ENCODE measurements around the gene RNF146. TPM values are rescaled to one million over a fixed set of nuclear protein-coding genes. Genes with fewer than 3 reads are reported as not detected.

The RNF146 gene
- total and polyA plus RNA-seq, 2 of the 13 experiments (the other 11 are each of a cell fraction or from before 2014, with no cell fraction given): 18.8 to 27.6 TPM

DNA sequence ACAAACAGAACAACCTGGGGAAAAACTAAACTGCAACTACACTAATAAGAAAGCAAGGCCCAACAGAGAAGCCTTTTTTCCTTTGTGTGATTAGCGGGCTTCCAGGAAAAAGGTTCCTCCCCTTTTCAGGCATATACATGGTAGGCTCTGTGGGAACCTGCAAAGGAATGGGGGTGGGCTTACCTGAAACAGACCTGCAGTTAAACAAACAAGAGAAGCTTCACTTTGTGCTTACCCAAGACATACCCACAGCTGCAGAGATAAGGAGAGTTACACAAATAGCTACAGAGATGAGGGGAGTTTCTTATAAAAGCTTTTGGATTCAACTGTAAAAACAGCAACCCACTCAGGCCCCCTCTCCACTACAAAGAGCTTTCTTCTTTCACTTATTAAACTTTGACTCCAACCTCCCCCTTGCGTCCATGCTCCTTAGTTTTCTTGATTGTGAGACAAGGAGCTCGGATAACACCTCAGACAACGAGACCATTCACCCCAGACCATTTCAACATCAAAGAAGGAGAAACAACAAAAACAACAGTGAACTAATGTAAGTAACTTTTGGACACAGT lies 30.9 kb downstream of the RNF146 start (continued):
- TF ChIP-seq, protein P1, sequence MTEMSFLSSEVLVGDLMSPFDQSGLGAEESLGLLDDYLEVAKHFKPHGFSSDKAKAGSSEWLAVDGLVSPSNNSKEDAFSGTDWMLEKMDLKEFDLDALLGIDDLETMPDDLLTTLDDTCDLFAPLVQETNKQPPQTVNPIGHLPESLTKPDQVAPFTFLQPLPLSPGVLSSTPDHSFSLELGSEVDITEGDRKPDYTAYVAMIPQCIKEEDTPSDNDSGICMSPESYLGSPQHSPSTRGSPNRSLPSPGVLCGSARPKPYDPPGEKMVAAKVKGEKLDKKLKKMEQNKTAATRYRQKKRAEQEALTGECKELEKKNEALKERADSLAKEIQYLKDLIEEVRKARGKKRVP (CRISPR knock-in tag; IDR thresholded peaks at IDR 0.05): 0 out of 4 replicates have a peak, but pooled peaks of 1 of the 2 experiments have one; percentile 13
- TF ChIP-seq, protein P2, sequence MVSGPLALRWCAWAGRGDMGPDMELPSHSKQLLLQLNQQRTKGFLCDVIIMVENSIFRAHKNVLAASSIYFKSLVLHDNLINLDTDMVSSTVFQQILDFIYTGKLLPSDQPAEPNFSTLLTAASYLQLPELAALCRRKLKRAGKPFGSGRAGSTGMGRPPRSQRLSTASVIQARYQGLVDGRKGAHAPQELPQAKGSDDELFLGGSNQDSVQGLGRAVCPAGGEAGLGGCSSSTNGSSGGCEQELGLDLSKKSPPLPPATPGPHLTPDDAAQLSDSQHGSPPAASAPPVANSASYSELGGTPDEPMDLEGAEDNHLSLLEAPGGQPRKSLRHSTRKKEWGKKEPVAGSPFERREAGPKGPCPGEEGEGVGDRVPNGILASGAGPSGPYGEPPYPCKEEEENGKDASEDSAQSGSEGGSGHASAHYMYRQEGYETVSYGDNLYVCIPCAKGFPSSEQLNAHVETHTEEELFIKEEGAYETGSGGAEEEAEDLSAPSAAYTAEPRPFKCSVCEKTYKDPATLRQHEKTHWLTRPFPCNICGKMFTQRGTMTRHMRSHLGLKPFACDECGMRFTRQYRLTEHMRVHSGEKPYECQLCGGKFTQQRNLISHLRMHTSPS (CRISPR knock-in tag; IDR thresholded peaks at IDR 0.05; ENCODE audit: low read depth): no peak
- no peak for TF ChIP-seq DR1 (CRISPR knock-in tag; IDR thresholded peaks at IDR 0.05)
- peak in 1 of 2 experiments; percentile 63; a peak in 2 of 4 replicates for TF ChIP-seq EP300 (IDR thresholded peaks at IDR 0.05; ENCODE audit: low read depth in 2 of 2, low read length in 2 of 2)
- peak; percentile 59; the same call in 1 of the 2 replicates for TF ChIP-seq EP300 (CRISPR knock-in tag; IDR thresholded peaks at IDR 0.05; ENCODE audit: borderline replicate concordance)
- no peak for TF ChIP-seq ZNF629 (CRISPR knock-in tag; conservative IDR thresholded peaks at IDR 0.05)
- TF ChIP-seq ARNTL (CRISPR knock-in tag; IDR thresholded peaks at IDR 0.05): no peak
- TF ChIP-seq SIX4 (CRISPR knock-in tag; IDR thresholded peaks at IDR 0.05): 0 out of 2 replicates have a peak, but pooled peaks have one; percentile 10
- TF ChIP-seq, protein P3, sequence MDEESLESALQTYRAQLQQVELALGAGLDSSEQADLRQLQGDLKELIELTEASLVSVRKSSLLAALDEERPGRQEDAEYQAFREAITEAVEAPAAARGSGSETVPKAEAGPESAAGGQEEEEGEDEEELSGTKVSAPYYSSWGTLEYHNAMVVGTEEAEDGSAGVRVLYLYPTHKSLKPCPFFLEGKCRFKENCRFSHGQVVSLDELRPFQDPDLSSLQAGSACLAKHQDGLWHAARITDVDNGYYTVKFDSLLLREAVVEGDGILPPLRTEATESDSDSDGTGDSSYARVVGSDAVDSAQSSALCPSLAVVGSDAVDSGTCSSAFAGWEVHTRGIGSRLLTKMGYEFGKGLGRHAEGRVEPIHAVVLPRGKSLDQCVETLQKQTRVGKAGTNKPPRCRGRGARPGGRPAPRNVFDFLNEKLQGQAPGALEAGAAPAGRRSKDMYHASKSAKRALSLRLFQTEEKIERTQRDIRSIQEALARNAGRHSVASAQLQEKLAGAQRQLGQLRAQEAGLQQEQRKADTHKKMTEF (CRISPR knock-in tag; IDR thresholded peaks at IDR 0.05): peak; percentile 68
- TF ChIP-seq HNF4G (IDR thresholded peaks at IDR 0.05; ENCODE audit: borderline replicate concordance, low read depth, low read length): peak; percentile 53; the same call in 1 of the 2 replicates
- TF ChIP-seq HNF4G (CRISPR knock-in tag; IDR thresholded peaks at IDR 0.05; ENCODE audit: borderline replicate concordance, low read depth): no peak
- no peak for TF ChIP-seq ZNF772 (CRISPR knock-in tag; IDR thresholded peaks at IDR 0.05)
- no peak for TF ChIP-seq ZNF17 (CRISPR knock-in tag; IDR thresholded peaks at IDR 0.05)
- TF ChIP-seq HDAC6 (IDR thresholded peaks at IDR 0.05; ENCODE audit: low read depth, low read length): no peak
- TF ChIP-seq, protein P4, sequence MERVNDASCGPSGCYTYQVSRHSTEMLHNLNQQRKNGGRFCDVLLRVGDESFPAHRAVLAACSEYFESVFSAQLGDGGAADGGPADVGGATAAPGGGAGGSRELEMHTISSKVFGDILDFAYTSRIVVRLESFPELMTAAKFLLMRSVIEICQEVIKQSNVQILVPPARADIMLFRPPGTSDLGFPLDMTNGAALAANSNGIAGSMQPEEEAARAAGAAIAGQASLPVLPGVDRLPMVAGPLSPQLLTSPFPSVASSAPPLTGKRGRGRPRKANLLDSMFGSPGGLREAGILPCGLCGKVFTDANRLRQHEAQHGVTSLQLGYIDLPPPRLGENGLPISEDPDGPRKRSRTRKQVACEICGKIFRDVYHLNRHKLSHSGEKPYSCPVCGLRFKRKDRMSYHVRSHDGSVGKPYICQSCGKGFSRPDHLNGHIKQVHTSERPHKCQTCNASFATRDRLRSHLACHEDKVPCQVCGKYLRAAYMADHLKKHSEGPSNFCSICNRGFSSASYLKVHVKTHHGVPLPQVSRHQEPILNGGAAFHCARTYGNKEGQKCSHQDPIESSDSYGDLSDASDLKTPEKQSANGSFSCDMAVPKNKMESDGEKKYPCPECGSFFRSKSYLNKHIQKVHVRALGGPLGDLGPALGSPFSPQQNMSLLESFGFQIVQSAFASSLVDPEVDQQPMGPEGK (CRISPR knock-in tag; IDR thresholded peaks at IDR 0.05): peak; percentile 67
- TF ChIP-seq ISX (CRISPR knock-in tag; conservative IDR thresholded peaks at IDR 0.05): no peak
- no peak for TF ChIP-seq ZNF24 (IDR thresholded peaks at IDR 0.05)
- TF ChIP-seq, protein P5, sequence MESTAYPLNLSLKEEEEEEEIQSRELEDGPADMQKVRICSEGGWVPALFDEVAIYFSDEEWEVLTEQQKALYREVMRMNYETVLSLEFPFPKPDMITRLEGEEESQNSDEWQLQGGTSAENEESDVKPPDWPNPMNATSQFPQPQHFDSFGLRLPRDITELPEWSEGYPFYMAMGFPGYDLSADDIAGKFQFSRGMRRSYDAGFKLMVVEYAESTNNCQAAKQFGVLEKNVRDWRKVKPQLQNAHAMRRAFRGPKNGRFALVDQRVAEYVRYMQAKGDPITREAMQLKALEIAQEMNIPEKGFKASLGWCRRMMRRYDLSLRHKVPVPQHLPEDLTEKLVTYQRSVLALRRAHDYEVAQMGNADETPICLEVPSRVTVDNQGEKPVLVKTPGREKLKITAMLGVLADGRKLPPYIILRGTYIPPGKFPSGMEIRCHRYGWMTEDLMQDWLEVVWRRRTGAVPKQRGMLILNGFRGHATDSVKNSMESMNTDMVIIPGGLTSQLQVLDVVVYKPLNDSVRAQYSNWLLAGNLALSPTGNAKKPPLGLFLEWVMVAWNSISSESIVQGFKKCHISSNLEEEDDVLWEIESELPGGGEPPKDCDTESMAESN (CRISPR knock-in tag; conservative IDR thresholded peaks at IDR 0.05): no peak
- TF ChIP-seq, protein P6, sequence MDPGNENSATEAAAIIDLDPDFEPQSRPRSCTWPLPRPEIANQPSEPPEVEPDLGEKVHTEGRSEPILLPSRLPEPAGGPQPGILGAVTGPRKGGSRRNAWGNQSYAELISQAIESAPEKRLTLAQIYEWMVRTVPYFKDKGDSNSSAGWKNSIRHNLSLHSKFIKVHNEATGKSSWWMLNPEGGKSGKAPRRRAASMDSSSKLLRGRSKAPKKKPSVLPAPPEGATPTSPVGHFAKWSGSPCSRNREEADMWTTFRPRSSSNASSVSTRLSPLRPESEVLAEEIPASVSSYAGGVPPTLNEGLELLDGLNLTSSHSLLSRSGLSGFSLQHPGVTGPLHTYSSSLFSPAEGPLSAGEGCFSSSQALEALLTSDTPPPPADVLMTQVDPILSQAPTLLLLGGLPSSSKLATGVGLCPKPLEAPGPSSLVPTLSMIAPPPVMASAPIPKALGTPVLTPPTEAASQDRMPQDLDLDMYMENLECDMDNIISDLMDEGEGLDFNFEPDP (CRISPR knock-in tag; conservative IDR thresholded peaks at IDR 0.05): no peak
- no peak for TF ChIP-seq ZNF235 (CRISPR knock-in tag; IDR thresholded peaks at IDR 0.05; ENCODE audit: borderline replicate concordance)
